Mesothelial cell of epicardium (in vitro differentiated cells): ENCODE results near the gene LKAAEAR1. TPM values are rescaled to one million over a fixed set of nuclear protein-coding genes. Genes with fewer than 3 reads are reported as not detected.

Experiments used
- DNase-seq, 2 experiments: peaks; one replicate each; pipeline ENCODE4 v3.0.0; 2021; ENCODE audit warnings: low spot score in 2 of 2; ENCODE audit not compliant: unreplicated experiment in 2 of 2
- H3K27ac Mint-ChIP-seq: 2 replicates; pipeline ENCODE4 v1.8.0; 2021; ENCODE audit warnings: mixed read lengths
- H3K27me3 Mint-ChIP-seq: 2 replicates; pipeline ENCODE4 v1.8.0; 2021; ENCODE audit warnings: low read depth, mixed read lengths
- H3K36me3 Mint-ChIP-seq: 2 replicates; pipeline ENCODE4 v1.8.0; 2021; ENCODE audit warnings: mixed read lengths
- H3K4me1 Mint-ChIP-seq: 2 replicates; pipeline ENCODE4 v1.8.0; 2021; ENCODE audit warnings: mixed read lengths
- H3K4me3 Mint-ChIP-seq: 2 replicates; pipeline ENCODE4 v1.8.0; 2021; ENCODE audit warnings: mild to moderate bottlenecking, moderate library complexity, mixed read lengths
- H3K9me3 Mint-ChIP-seq: 2 replicates; pipeline ENCODE4 v1.8.0; 2021; ENCODE audit warnings: mixed read lengths
- CTCF ChIP-seq: fragments of 200-600 bp; sonication (generic); IDR thresholded peaks from one replicate; pipeline ENCODE4 v1.5.0; 2021; ENCODE audit warnings: antibody characterized with exemption; ENCODE audit not compliant: unreplicated experiment
- total RNA-seq: library from RNA; stranded (reverse); gene quantifications from 3 replicates; pipeline ENCODE4 v1.2.1, GENCODE V29; 2021

LKAAEAR1 gene
- total RNA-seq, 1 donor from 2014 or later: not detected

- Mint-ChIP-seq H3K4me3 (no peak overlapping the region), H3K4me1 (peaks cover 5% of the 10 kb centered on the region), H3K27me3 (peaks cover 2% of the 10 kb centered on the region), H3K9me3 (no peaks in the 10 kb centered on the region), H3K36me3 (no peaks in the 10 kb centered on the region), H3K27ac (no peak overlapping the region)
- no peak for TF ChIP-seq CTCF
- peak in 1 of 2 experiments; percentile 27 for DNase-seq
Measured at GRCh38 chr20:64115171-64115911, 31.1 kb upstream of the LKAAEAR1 start.

GRCh38 chr20:64114356-64114971 is 30.3 kb upstream of the LKAAEAR1 start:
- Mint-ChIP-seq H3K36me3 (no peaks in the 10 kb centered on the region), H3K4me3 (no peak overlapping the region), H3K4me1 (no peaks in the 10 kb centered on the region), H3K27me3 (peaks cover 2% of the 10 kb centered on the region), H3K27ac (no peak overlapping the region), H3K9me3 (no peaks in the 10 kb centered on the region)
- DNase-seq: peak in 1 of 2 experiments; percentile 34
- no peak for TF ChIP-seq CTCF

GRCh38 chr20:64113796-64114355 is 29.7 kb upstream of the LKAAEAR1 start:
- peaks cover 2% of the 10 kb centered on the region for H3K27me3 Mint-ChIP-seq
- H3K9me3 Mint-ChIP-seq: no peaks in the 10 kb centered on the region
- H3K4me3 Mint-ChIP-seq: no peak overlapping the region
- TF ChIP-seq CTCF: no peak
- peak in 1 of 2 experiments; percentile 28 for DNase-seq
- no peak overlapping the region for H3K27ac Mint-ChIP-seq
- H3K36me3 Mint-ChIP-seq: no peaks in the 10 kb centered on the region
- H3K4me1 Mint-ChIP-seq: no peaks in the 10 kb centered on the region

GRCh38 chr20:64113444-64113775 is 29.2 kb upstream of the LKAAEAR1 start:
- peak in 1 of 2 experiments; percentile 35 for DNase-seq
- Mint-ChIP-seq H3K36me3 (no peaks in the 10 kb centered on the region), H3K4me1 (no peaks in the 10 kb centered on the region), H3K27ac (no peak overlapping the region), H3K9me3 (no peaks in the 10 kb centered on the region), H3K4me3 (no peak overlapping the region), H3K27me3 (peaks cover 2% of the 10 kb centered on the region)
- no peak for TF ChIP-seq CTCF

- H3K4me3 Mint-ChIP-seq: no peak overlapping the region
- peaks cover 2% of the 10 kb centered on the region for H3K27me3 Mint-ChIP-seq
- no peaks in the 10 kb centered on the region for H3K36me3 Mint-ChIP-seq
- no peaks in the 10 kb centered on the region for H3K4me1 Mint-ChIP-seq
- H3K27ac Mint-ChIP-seq: no peak overlapping the region
- H3K9me3 Mint-ChIP-seq: no peaks in the 10 kb centered on the region
- no peak for TF ChIP-seq CTCF
- peak in 1 of 2 experiments; percentile 30 for DNase-seq
Measured at GRCh38 chr20:64112691-64113443, 28.7 kb upstream of the LKAAEAR1 start.
